ENCODE results near the gene PPP1R7. TPM values are rescaled to one million over a fixed set of nuclear protein-coding genes. Genes with fewer than 3 reads are reported as not detected.

Gene PPP1R7
- total and polyA plus RNA-seq, 8 donors, result 21.5 to 38.7 (median 31.5) TPM

DNA sequence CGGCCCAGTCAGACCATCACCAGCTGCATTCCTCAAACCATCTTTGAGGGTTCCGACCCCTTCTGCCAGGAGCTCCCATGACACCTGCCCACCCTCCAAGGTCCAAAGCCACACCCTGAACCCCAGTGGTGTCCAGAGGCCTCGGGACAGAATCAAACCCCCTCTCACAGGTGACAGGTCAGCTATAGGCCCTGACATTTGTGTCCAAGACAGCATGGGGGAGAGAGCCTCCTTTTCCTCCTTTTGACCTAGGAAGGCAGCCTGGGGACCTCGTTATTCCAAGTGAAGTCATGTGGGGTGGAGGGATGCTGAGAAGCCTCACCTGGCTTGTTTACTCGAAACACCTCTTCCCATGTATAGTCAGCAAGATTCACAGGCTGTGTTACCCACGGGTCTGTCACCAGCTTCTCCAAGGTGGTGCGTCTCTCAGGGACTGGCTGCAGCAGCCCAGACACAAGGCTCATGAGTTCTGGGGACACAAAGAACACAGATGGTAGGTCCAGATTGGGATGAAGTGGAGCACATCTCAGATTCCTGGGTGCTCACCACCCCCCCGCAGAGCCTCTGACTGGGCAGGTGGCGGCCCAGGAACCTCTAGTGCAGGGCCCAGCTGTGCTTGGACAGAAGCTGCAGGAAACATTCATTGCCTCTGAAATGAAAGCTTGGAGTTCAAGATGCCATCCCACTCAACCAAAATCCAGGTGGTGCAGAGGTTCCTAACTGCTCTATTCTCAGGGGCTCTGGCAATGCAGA lies 43.1 kb upstream of the PPP1R7 start:
- no peaks in the 10 kb centered on the region for H3K9me3 ChIP-seq
- H3K4me3 ChIP-seq, result no peak overlapping the region
- DNase-seq (peak in 1 of 6 donors; percentile 26), FAIRE-seq (no peak), ATAC-seq (no peak)
- no peak overlapping the region for H3K27ac ChIP-seq
- intact Hi-C loops (cut with DNase I), result no loop called here
- no peaks in the 10 kb centered on the region for H3K36me3 ChIP-seq
- WGBS, 2 donors, result 89 to 96% methylated on average over 9 of the region's 9 CpGs
- no peaks in the 10 kb centered on the region for H3K27me3 ChIP-seq
- TF ChIP-seq, protein P1, sequence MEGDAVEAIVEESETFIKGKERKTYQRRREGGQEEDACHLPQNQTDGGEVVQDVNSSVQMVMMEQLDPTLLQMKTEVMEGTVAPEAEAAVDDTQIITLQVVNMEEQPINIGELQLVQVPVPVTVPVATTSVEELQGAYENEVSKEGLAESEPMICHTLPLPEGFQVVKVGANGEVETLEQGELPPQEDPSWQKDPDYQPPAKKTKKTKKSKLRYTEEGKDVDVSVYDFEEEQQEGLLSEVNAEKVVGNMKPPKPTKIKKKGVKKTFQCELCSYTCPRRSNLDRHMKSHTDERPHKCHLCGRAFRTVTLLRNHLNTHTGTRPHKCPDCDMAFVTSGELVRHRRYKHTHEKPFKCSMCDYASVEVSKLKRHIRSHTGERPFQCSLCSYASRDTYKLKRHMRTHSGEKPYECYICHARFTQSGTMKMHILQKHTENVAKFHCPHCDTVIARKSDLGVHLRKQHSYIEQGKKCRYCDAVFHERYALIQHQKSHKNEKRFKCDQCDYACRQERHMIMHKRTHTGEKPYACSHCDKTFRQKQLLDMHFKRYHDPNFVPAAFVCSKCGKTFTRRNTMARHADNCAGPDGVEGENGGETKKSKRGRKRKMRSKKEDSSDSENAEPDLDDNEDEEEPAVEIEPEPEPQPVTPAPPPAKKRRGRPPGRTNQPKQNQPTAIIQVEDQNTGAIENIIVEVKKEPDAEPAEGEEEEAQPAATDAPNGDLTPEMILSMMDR (IDR thresholded peaks at IDR 0.05), result no peak
- peaks cover 3 to 8% (median 6%) of the 10 kb centered on the region in 3 donors for H3K4me1 ChIP-seq

DNA sequence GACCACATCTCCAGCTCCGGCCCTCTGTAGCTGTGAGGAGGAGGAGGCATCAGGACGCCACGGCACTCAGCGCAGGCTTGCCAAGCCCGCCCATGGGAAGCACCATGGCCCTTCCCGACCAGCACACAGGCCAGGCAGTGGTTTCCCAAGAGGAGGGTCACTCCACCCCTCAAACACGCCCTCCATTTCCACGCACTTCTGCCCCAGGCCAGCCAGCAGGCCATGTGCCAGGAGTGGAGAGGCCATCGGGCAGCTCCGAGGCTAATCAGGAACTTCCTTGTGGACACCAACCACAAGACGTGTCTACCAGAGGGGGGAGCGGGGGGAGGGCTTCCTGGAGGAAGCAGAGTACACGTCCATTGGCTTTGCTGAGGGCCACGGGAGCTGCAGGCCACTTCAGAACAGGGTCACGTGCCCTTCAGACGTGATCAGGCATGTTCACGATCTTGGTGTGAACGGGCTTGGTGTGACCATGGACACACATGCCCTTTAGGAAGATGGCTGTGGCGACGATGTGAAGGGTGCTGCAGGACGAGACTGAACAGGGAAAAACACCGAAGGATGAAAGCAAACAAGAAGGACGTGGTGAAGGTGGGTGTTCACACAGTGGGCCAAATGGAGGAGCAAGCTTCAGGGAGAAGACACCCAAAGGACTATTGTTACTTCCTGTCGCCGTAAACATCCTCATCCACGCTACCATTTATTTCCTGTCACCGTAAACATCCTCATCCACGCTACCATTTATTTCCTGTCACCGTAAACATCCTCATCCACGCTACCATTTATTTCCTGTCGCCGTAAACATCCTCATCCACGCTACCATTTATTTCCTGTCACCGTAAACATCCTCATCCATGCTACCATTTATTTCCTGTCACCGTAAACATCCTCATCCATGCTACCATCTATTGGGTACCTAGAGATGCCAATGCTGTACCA lies 41.7 kb upstream of the PPP1R7 start:
- FAIRE-seq (no peak), ATAC-seq (no peak), DNase-seq (peak in 1 of 6 donors; percentile 41)
- Histone ChIP-seq H3K36me3 (no peaks in the 10 kb centered on the region), H3K4me3 (no peak overlapping the region), H3K9me3 (no peaks in the 10 kb centered on the region), H3K4me1 (peaks cover 0 to under 1% (median under 1%) of the 10 kb centered on the region in 3 donors), H3K27me3 (no peaks in the 10 kb centered on the region), H3K27ac (no peak overlapping the region)
- 87 to 88% methylated on average over 34 to 35 of the region's 35 CpGs for WGBS, 2 donors
- intact Hi-C loops (cut with DNase I), result no loop called here
- TF ChIP-seq, protein P1 (IDR thresholded peaks at IDR 0.05), result no peak

DNA sequence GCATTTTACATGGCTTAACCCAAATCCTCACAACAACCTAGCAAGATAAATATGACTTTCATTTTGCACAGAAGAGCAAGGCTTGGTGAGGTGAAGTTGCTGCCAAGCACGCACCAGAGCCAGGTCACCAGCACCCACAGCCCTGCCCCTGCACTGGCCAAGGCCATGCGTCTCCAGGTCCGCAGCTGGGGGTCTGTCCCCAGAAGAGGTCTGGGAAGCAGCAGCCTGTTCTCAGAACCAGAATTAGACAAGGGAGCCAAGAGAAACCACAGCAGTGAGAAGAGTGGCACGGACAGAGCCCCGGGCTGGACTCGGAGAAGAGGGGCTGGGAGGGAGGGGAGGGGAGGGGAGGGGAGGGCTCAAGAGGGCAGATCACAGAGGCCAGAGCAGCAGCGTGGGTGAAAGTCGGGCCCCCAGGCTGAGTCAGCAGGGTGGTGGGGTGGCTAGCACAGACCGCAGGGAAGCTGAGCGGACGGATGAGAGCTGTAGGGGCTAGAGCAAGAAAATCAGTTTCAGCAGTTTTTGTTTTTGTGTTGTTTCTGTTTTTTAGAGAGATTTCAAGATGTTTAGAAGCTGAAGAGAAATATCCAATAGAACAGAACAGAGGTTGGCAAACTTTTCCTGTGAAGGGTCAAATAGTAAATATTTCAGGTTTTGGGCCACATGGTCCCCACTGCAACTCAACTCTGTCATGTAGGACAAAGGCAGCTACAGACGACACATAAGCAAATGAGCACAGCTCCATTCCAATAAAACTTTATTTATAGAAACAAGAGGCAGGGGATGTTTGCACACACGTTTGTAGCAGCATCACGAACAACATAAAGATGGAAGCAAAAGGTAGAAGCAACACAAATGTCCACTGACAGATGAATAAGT lies 40.8 kb upstream of the PPP1R7 start:
- no peaks in the 10 kb centered on the region for H3K27me3 ChIP-seq
- no peaks in the 10 kb centered on the region for H3K4me1 ChIP-seq
- DNase-seq (peak in 1 of 6 donors; percentile 33), FAIRE-seq (no peak), ATAC-seq (no peak)
- no peaks in the 10 kb centered on the region for H3K9me3 ChIP-seq
- no peaks in the 10 kb centered on the region for H3K36me3 ChIP-seq
- intact Hi-C loops (cut with DNase I), result no loop called here
- no peak overlapping the region for H3K27ac ChIP-seq
- 90 to 93% methylated on average over 14 of the region's 14 CpGs for WGBS, 2 donors
- TF ChIP-seq, protein P1 (IDR thresholded peaks at IDR 0.05), result no peak
- no peak overlapping the region for H3K4me3 ChIP-seq

GRCh38 chr2:241110089-241110606 lies 40.1 kb upstream of the PPP1R7 start:
- no peak for FAIRE-seq
- intact Hi-C loops (cut with DNase I), result no loop called here
- no peaks in the 10 kb centered on the region for H3K4me1 ChIP-seq
- no peak for ATAC-seq
- no peak overlapping the region for H3K4me3 ChIP-seq
- DNase-seq, result no peak
- TF ChIP-seq, protein P1 (IDR thresholded peaks at IDR 0.05), result no peak
- H3K36me3 ChIP-seq, result no peaks in the 10 kb centered on the region
- H3K27ac ChIP-seq, result no peak overlapping the region
- H3K27me3 ChIP-seq, result no peaks in the 10 kb centered on the region
- WGBS, 2 donors, result 91 to 96% methylated on average over 9 of the region's 9 CpGs
- H3K9me3 ChIP-seq, result no peaks in the 10 kb centered on the region
